Measurements from ENCODE around the gene SMG5.

- TF ChIP-seq CTCF (IDR thresholded peaks at IDR 0.05): no peak
- no peak for TF ChIP-seq POLR2A (IDR thresholded peaks at IDR 0.05)
Measured at GRCh38 chr1:156200044-156200443, 82.6 kb downstream of the SMG5 start.
